Upper lobe of right lung (tissue), 1 donor: ENCODE measurements around the gene FOLH1. TPM values are rescaled to one million over a fixed set of nuclear protein-coding genes. Genes with fewer than 3 reads are reported as not detected.
"Not testable (repeated sequence)": the region's sequence is repeated elsewhere in the genome, so short reads cannot be mapped to it uniquely, and the experiment has no call there.

Experiments
- ATAC-seq: fragments of 200-7000 bp; cut with Tn5 transposase; one replicate; pipeline ENCODE4 v1.9.1; 2020; ENCODE audit warnings: mild to moderate bottlenecking, moderate library complexity
- DNase-seq: peaks from one replicate; pipeline ENCODE4 v3.0.0-alpha.2; 2020
- H3K27ac ChIP-seq: fragments of 200-600 bp; one replicate; pipeline ENCODE4 v1.8.0; 2022
- H3K27me3 ChIP-seq: fragments of 200-600 bp; one replicate; pipeline ENCODE4 v1.8.0; 2022; ENCODE audit warnings: mild to moderate bottlenecking
- H3K36me3 ChIP-seq: fragments of 200-600 bp; one replicate; pipeline ENCODE4 v1.8.0; 2022
- H3K4me1 ChIP-seq: fragments of 200-600 bp; one replicate; pipeline ENCODE4 v1.8.0; 2022
- H3K4me3 ChIP-seq: fragments of 200-600 bp; one replicate; pipeline ENCODE4 v1.8.0; 2022; ENCODE audit warnings: mild to moderate bottlenecking
- H3K9me3 ChIP-seq: fragments of 200-600 bp; one replicate; pipeline ENCODE4 v1.8.0; 2022
- CTCF ChIP-seq: fragments of 200-600 bp; IDR thresholded peaks from one replicate; pipeline ENCODE4 v1.8.0; 2022; ENCODE audit warnings: antibody characterized with exemption
- intact Hi-C: fragments of 100-400 bp; cut with DNase I; formaldehyde crosslinking; loops from one replicate; pipeline ENCODE4 v1.11.0; 2022
- total RNA-seq: library from RNA; stranded (reverse); fragmentation: NEBNext Ultra II Directional; extraction: Animal tissue kit (Norgen Biotek cat#: 25700); gene quantifications from one replicate; pipeline ENCODE4 v1.2.1, GENCODE V29; 2021
- donor health status: DM: no; HTN: yes; CAD: no; lungs with severe emphysema.

The FOLH1 gene
- total RNA-seq, 1 donor from 2014 or later = 5.1 TPM

- DNase-seq, H3K9me3 ChIP-seq, H3K4me1 ChIP-seq, intact Hi-C loops, H3K36me3 ChIP-seq, H3K27ac ChIP-seq, ATAC-seq, H3K4me3 ChIP-seq, H3K27me3 ChIP-seq: not testable (repeated sequence)
Observed at GRCh38 chr11:49185597-49185996, 22.8 kb downstream of the FOLH1 start.

GRCh38 chr11:49184756-49185155, 23.6 kb downstream of the FOLH1 start:
- H3K4me3 ChIP-seq, H3K36me3 ChIP-seq, H3K27me3 ChIP-seq, H3K27ac ChIP-seq, ATAC-seq, DNase-seq, H3K4me1 ChIP-seq, H3K9me3 ChIP-seq, intact Hi-C loops: not testable (repeated sequence)

GRCh38 chr11:49177936-49178335, 30.5 kb downstream of the FOLH1 start:
- DNase-seq, H3K4me3 ChIP-seq, ATAC-seq, H3K4me1 ChIP-seq, H3K27me3 ChIP-seq, H3K27ac ChIP-seq, H3K9me3 ChIP-seq, H3K36me3 ChIP-seq, intact Hi-C loops: not testable (repeated sequence)

- H3K4me3 ChIP-seq, intact Hi-C loops, DNase-seq, H3K36me3 ChIP-seq, H3K27me3 ChIP-seq, H3K9me3 ChIP-seq, ATAC-seq, H3K27ac ChIP-seq, H3K4me1 ChIP-seq: not testable (repeated sequence)
Observed at GRCh38 chr11:49175378-49175777, 33.0 kb downstream of the FOLH1 start.

- intact Hi-C loops, H3K4me1 ChIP-seq, H3K4me3 ChIP-seq, H3K27ac ChIP-seq, DNase-seq, ATAC-seq, H3K9me3 ChIP-seq, H3K36me3 ChIP-seq, H3K27me3 ChIP-seq: not testable (repeated sequence)
Observed at GRCh38 chr11:49174691-49175366, 33.6 kb downstream of the FOLH1 start.

GRCh38 chr11:49171613-49172012, 36.8 kb downstream of the FOLH1 start:
- ATAC-seq, DNase-seq, H3K4me1 ChIP-seq, H3K27ac ChIP-seq, H3K9me3 ChIP-seq, H3K4me3 ChIP-seq, H3K36me3 ChIP-seq, intact Hi-C loops, H3K27me3 ChIP-seq: not testable (repeated sequence)

- peak; percentile 16 for TF ChIP-seq CTCF
- H3K9me3 ChIP-seq, H3K36me3 ChIP-seq, H3K4me3 ChIP-seq, H3K27ac ChIP-seq, H3K4me1 ChIP-seq, DNase-seq, ATAC-seq, intact Hi-C loops, H3K27me3 ChIP-seq: not testable (repeated sequence)
Observed at GRCh38 chr11:49169579-49169978, 38.8 kb downstream of the FOLH1 start.

GRCh38 chr11:49168992-49169391, 39.4 kb downstream of the FOLH1 start:
- H3K27me3 ChIP-seq, intact Hi-C loops, H3K36me3 ChIP-seq, H3K4me1 ChIP-seq, H3K27ac ChIP-seq, ATAC-seq, H3K4me3 ChIP-seq, DNase-seq, H3K9me3 ChIP-seq: not testable (repeated sequence)

GRCh38 chr11:49151211-49151610, 57.2 kb downstream of the FOLH1 start:
- DNase-seq (no peak), ATAC-seq (no peak)
- TF ChIP-seq CTCF = no peak
- Histone ChIP-seq H3K9me3 (no peaks in the 10 kb centered on the region), H3K27ac (no peak overlapping the region), H3K27me3 (no peaks in the 10 kb centered on the region), H3K36me3 (no peaks in the 10 kb centered on the region), H3K4me3 (no peak overlapping the region), H3K4me1 (no peaks in the 10 kb centered on the region)
- intact Hi-C loops = no loop called here

- peak; percentile 53 for ATAC-seq
- H3K4me1 ChIP-seq, H3K27me3 ChIP-seq, H3K9me3 ChIP-seq, H3K4me3 ChIP-seq, intact Hi-C loops, DNase-seq, H3K36me3 ChIP-seq, H3K27ac ChIP-seq: not testable (repeated sequence)
Observed at GRCh38 chr11:49102356-49102755, 106.0 kb downstream of the FOLH1 start.
